ENCODE data around the gene GPRIN1.
"Not testable (repeated sequence)": the region's sequence is repeated elsewhere in the genome, so short reads cannot be mapped to it uniquely, and the experiment has no call there.

GPRIN1 gene

GRCh38 chr5:176577312-176578176 lies 32.4 kb downstream of the GPRIN1 start:
- in situ Hi-C loops (cut with HindIII; ENCODE audit: low sequenced_read_pairs), result no loop called here

DNA sequence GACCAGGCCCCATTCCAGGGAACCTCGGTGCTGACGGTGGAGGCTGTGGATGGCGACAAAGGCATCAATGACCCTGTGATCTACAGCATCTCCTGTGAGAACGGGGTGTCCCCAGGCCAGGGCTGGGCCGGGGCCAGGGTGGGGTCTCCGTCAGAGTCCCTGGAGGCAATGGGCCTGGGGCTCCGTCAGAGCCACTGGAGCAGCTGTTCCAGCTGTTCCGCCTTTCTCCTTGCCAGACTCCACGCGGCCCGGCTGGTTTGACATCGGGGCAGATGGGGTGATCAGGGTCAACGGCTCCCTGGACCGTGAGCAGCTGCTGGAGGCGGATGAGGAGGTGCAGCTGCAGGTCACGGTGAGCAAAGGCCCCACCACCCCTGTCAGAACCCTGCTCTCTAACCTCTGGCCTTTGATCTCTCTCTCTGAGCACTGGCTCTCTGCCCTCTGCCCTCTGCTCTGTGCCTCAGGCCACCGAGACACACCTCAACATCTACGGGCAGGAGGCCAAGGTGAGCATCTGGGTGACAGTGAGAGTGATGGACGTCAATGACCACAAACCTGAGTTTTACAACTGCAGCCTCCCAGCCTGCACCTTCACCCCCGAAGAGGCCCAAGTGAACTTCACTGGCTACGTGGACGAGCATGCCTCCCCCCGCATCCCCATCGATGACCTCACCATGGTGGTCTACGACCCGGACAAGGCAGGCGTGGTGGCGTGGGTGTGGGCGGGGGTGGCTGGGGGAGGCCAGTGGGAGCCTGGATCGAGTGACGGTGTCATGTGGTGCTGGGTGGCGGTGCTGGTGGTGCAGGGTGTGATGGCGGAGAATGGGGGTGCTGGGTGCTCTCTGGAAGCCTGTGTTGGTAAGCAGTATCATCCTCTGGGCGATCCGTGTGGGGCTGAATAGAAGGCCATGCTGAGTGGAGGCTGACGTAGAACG lies 34.2 kb downstream of the GPRIN1 start:
- in situ Hi-C loops (cut with HindIII; ENCODE audit: low sequenced_read_pairs), result no loop called here

- in situ Hi-C loops (cut with HindIII; ENCODE audit: low sequenced_read_pairs), result no loop called here
These were observed 34.9 kb downstream of the GPRIN1 start for GRCh38 chr5:176575066-176575465.

- in situ Hi-C loops (cut with HindIII; ENCODE audit: low sequenced_read_pairs), result no loop called here
These were observed 35.7 kb downstream of the GPRIN1 start for GRCh38 chr5:176574297-176574591.

GRCh38 chr5:176573564-176574296 lies 36.2 kb downstream of the GPRIN1 start:
- in situ Hi-C loops (cut with HindIII; ENCODE audit: low sequenced_read_pairs), result no loop called here

GRCh38 chr5:176570044-176570443 lies 39.9 kb downstream of the GPRIN1 start:
- in situ Hi-C loops (cut with HindIII; ENCODE audit: low sequenced_read_pairs), result no loop called here

DNA sequence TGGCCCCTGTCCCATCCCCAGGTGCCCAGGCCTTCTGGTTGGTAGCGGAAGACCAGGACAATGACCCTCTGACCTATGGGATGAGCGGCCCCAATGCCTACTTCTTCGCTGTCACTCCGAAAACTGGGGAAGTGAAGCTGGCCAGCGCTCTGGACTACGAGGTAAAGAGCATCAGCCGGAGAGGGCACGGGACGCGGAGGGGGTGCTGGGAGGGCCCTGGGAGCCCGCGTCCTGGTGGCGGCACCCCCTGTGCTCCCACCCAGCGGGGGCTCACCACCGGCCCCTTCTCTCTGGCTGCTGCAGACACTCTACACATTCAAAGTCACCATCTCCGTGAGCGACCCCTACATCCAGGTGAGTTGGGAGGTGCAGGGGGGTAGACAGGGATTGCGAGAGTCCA lies 41.3 kb downstream of the GPRIN1 start:
- in situ Hi-C loops (cut with HindIII; ENCODE audit: low sequenced_read_pairs), result no loop called here

DNA sequence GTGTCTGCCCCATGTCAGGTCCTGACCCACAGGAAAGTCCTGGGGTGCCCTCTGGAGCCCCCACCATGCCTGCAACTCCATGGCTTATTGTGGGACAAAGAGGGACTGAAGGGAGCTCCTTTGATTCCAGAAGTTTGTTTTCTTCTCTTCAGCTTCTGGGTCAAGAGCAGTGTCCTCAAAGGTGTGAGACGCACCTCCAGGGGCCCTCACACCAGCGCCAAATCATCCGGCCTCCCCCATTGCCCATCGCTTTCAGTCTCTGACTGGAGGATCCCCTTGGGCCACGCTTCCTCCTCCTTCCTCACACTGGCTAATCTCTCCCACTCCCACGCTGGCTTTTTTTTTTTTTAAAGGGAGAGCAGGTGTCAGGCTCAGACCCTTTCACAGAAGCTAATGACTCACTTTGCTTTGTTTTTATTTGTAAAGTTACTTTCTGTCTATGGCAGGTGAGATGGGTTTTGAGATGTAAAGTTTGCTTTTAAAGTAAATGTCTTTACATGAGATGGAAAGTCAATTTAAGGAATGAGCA lies 44.1 kb downstream of the GPRIN1 start:
- in situ Hi-C loops (cut with HindIII; ENCODE audit: low sequenced_read_pairs), result no loop called here

DNA sequence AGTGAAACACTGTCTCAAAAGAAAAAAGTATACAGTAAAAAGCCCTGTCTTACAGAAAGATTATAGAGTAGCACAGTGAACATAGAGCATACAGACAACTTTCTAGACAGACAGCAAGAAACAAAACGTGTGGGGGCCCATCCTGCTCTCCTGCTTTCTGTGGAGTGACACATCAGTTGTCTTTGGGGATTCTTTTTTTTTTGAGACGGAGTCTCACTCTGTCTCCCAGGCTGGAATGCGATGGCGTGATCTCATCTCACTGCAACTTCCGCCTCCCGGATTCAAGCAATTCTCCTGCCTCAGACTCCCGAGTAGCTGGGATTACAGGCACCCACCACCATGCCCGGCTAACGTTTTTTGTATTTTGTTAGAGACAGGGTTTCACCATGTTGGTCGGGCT lies 46.0 kb downstream of the GPRIN1 start:
- in situ Hi-C loops (cut with HindIII; ENCODE audit: low sequenced_read_pairs), result no loop called here

GRCh38 chr5:176562189-176562588 lies 47.8 kb downstream of the GPRIN1 start:
- in situ Hi-C loops (cut with HindIII; ENCODE audit: low sequenced_read_pairs), result no loop called here

DNA sequence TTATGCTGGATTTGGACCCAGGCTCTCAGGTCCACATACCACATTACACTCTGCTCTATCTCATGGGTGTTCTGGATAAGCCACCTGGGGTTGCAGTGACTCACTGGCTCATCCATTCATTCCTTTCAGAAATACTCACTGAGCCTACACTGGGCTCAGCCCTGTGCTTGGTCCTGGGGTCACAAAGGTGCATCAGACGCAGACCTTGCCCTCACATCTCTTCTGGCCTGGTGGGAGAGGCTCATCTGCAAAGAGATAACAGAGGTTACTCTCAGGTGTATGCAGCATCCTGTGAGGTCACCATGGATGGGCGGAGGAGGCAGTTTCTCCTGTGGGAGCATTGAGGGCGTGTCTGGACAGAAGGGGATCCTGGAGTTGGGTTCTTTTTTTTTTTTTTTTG lies 48.7 kb downstream of the GPRIN1 start:
- in situ Hi-C loops (cut with HindIII; ENCODE audit: low sequenced_read_pairs), result no loop called here

DNA sequence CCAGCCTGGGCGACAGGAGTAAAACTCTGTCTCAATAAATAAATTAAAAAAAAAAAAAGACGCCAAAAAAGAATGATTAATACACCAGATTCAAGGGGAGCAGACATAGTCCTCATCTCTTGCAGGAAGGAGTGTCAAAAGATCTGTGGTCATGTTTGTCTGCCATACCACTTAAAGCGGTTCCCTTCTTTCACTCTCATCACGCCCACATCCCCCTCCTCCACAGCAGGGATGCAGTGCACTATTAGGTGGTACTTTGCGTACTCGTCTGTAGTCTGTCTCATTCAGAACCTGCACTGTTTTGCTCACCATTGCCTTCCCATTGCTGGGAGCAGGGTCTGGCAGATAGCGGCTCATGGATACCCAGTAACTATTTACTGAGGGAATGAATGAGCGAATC lies 49.6 kb downstream of the GPRIN1 start:
- in situ Hi-C loops (cut with HindIII; ENCODE audit: low sequenced_read_pairs), result no loop called here

DNA sequence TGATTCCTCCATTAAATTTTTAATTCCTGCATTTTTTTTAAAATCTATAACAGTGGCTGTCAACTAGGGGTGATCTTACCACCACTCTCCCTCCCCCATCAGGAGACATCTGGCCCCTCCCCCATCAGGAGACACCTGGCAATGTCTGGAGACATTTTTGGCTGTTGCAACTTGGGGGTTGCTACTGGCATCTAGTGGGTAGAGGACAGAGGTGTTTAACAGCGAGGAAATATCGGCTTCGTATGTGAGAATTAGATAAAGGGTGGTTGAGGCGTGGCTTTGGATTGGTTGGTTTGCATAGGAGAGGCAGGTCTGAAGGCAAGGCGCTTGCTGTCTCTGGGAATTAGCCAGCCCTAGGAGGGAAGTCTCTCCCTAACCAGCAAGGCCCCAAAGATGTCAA lies 50.3 kb downstream of the GPRIN1 start:
- in situ Hi-C loops (cut with HindIII; ENCODE audit: low sequenced_read_pairs), result no loop called here

- in situ Hi-C loops (cut with HindIII; ENCODE audit: low sequenced_read_pairs), result no loop called here
These were observed 52.1 kb downstream of the GPRIN1 start for GRCh38 chr5:176557846-176558245.

GRCh38 chr5:176553260-176554085 lies 56.5 kb downstream of the GPRIN1 start:
- in situ Hi-C loops (cut with HindIII; ENCODE audit: low sequenced_read_pairs), result no loop called here

DNA sequence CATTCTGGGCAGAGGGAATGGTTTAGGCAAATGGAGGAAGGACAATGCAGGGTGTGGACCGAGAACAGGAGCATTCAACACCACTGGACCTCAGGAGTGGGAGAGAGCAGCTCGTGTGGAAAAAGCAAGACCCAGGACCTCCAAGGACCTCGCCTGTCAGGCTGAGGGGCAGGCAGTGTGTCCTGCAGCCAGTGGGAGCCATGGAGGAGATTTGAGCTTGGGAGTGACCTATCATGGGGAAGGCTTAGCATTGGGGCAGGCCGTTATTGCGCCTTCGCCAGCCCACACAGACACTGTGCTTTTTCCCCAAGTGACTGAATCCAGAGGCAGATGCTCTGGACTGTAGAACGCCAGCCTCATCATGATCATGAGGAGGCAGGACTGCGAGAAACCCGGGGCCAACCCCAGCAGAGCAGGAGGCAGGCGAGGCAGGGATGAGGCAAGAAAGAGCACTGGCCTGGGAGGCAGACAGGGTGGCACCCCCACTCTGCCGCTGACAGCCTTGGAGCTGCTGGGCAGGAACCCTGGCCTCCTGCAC lies 57.6 kb downstream of the GPRIN1 start:
- in situ Hi-C loops (cut with HindIII; ENCODE audit: low sequenced_read_pairs), result no loop called here

- in situ Hi-C loops (cut with HindIII; ENCODE audit: low sequenced_read_pairs), result not testable (repeated sequence)
These were observed 59.0 kb downstream of the GPRIN1 start for GRCh38 chr5:176550937-176551336.

- in situ Hi-C loops (cut with HindIII; ENCODE audit: low sequenced_read_pairs), result no loop called here
These were observed 59.6 kb downstream of the GPRIN1 start for GRCh38 chr5:176550275-176550831.

DNA sequence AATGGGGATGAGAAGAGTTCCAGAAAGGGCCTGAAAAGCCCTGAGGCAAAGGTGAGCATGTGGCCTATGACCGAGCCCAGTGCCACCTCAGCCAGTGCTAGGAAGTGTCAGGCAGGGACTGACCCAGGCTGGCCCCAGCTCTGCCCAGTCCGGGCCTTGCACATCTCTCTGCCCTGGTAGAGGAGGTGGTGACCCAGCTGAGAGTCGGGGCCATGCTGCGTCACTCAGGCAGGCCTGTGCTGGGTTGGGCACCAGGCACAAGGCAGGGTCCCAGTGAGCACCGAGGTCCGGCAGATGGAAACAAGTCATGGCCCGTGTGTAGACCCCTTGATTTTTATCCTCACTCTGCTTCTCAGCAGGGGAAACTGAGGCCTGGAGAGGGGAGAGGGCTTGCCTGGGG lies 60.1 kb downstream of the GPRIN1 start:
- in situ Hi-C loops (cut with HindIII; ENCODE audit: low sequenced_read_pairs), result no loop called here
